GM10266 (cell line): Measurements from ENCODE around the gene ZGRF1.

ENCODE experiments used
- DNase-seq: peaks from one replicate; pipeline ENCODE4 v3.0.0; 2012; ENCODE audit errors: extremely low spot score
- TF ChIP-seq, protein P1 (sequence below): IDR thresholded peaks from 2 replicates; pipeline ENCODE4 v1.5.1; 2012; ENCODE audit warnings: mild to moderate bottlenecking, low read depth; ENCODE audit not compliant: control insufficient read depth, insufficient read depth; ENCODE audit errors: missing control alignments

Gene ZGRF1

DNA sequence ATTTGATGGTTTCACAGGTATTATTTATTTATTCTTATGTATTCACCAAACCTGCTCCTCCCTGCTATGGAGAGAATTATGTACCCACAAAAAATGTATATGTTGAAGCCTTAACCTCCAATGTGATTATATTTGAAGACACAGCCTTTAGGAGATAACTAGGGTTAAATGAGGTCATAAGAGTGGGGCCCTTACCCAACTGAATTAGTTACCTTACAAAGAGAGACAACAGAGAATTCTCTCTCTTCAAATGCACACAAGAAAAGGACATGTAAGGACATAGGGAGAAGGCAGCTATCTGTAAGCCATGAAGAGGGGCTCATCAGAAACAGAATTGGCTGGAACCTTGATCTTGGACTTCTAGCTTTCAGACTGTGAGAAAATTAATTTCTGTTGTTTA is 44.0 kb downstream of the ZGRF1 start:
- DNase-seq = no peak
- TF ChIP-seq, protein P1, sequence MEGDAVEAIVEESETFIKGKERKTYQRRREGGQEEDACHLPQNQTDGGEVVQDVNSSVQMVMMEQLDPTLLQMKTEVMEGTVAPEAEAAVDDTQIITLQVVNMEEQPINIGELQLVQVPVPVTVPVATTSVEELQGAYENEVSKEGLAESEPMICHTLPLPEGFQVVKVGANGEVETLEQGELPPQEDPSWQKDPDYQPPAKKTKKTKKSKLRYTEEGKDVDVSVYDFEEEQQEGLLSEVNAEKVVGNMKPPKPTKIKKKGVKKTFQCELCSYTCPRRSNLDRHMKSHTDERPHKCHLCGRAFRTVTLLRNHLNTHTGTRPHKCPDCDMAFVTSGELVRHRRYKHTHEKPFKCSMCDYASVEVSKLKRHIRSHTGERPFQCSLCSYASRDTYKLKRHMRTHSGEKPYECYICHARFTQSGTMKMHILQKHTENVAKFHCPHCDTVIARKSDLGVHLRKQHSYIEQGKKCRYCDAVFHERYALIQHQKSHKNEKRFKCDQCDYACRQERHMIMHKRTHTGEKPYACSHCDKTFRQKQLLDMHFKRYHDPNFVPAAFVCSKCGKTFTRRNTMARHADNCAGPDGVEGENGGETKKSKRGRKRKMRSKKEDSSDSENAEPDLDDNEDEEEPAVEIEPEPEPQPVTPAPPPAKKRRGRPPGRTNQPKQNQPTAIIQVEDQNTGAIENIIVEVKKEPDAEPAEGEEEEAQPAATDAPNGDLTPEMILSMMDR = no peak

DNA sequence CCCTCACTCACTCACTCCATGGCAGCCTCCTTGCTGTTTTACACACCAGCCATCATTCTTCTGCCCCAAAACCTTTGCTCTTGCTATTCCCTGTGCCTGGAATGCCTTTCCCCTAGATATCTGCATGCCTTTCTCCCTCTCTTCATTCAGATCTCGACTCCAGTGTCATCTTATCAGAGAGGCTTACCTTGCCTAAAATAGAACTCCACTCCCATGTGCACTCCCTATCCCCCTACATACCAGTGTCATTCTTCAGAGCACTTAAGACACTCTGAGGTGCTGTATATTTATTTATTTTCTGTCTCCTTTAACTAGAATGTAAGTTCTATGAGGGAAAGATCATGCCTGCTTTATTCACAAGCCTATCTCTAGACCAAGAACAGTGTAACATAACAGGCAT is 45.1 kb downstream of the ZGRF1 start:
- TF ChIP-seq, protein P1 = no peak
- DNase-seq = no peak

DNA sequence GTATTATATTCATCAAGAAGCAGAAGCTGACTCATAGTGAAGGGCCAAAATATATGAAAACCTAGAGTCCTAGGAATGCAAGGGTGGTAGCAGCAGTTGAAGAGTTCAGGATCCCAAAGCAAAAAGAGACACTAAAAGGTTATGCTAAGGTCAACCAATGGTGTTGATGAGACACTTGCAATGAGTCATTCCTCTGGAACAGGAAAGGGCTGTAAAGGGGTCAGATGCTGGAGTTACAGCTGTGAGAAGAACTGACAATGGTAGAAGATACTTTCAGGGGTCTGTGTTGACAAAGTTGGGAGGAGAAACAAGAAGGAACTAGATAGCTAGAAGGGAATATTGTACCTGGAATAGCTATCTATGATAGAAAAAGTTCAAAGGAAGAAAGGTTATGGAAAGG is 47.5 kb downstream of the ZGRF1 start:
- TF ChIP-seq, protein P1 = no peak
- no peak for DNase-seq

DNA sequence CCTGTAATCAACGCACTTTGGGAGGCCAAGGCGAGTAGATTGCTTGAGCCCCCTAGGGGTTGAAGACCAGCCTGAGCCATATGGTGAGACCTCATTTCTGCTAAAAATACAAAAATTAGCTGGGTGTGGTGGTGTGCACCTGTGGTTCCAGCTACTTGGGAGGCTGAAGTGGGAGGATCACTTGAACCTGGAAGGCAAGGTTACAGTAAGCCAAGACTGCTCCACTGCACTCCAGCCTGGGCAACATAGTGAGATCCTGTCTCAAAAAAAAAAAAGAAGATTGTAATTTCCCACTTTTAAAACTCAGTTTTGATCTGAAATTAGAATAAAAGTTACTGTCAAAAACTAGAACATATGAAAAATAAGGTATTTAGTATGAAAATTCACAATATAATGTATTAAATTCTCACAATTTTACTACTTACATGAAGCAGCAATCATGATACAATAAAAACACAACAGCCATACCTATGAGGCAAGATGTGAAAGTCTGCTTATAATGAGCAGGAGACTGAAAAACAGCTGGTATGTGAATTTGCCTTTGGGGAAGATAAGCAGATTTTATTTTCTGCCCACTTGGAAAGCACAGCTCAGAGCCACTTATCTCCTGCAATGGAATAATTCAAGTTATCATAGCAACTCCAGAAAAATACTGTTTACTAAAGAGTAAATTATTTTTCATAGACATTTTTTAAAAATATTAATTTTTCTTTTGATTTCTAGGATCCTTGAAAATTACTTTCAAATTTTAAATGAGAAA is 50.6 kb downstream of the ZGRF1 start:
- TF ChIP-seq, protein P1 = no peak
- no peak for DNase-seq

DNA sequence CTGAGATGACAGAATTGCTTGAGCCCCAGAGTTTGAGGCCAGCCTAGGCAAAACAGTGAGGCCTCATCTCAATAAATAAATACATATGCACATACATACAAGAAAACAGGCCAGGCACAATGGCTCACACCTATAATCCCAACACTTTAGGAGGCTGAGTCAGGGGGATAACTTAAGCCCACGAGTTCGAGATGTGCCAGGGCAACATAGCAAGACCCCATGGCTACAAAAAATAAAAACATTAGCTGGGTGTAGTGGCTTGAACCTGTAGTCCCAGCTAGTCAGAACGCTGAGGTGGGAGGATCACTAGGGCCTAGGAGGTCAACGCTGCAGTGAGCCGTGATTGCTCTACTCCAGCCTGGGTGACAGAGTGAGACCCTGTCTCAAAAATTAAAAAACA is 69.2 kb downstream of the ZGRF1 start:
- TF ChIP-seq, protein P1 = no peak
- DNase-seq = no peak

DNA sequence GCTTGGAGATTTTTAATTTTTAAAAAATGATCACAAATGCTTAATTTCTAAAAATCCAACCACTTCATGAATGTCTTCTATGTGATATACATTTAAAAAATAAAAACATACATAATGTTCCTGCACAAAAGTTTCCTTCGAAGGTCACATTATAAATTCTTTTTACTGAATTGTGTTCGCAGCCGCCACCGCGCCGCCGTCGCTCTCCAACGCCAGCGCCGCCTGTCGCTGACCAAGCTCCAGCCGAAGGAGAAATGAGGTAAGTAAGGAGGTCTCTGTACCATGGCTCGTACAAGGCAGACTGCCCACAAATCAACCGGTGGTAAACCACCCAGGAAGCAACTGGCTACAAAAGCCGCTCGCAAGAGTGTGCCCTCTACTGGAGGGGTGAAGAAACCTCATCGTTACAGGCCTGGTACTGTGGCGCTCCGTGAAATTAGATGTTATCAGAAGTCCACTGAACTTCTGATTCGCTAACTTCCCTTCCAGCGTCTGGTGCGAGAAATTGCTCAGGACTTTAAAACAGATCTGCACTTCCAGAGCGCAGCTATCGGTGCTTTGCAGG is 71.9 kb downstream of the ZGRF1 start:
- TF ChIP-seq, protein P1 = no peak
- DNase-seq = no peak
